HG03139 (cell line): ENCODE measurements around the gene PDAP1.
"Not testable (repeated sequence)": the region's sequence is repeated elsewhere in the genome, so short reads cannot be mapped to it uniquely, and the experiment has no call there.

Experiments used
- ATAC-seq: cut with Tn5 transposase; IDR thresholded peaks from one replicate; pipeline ENCODE4 v1.9.1; 2021; ENCODE audit not compliant: unreplicated experiment

The PDAP1 gene

DNA sequence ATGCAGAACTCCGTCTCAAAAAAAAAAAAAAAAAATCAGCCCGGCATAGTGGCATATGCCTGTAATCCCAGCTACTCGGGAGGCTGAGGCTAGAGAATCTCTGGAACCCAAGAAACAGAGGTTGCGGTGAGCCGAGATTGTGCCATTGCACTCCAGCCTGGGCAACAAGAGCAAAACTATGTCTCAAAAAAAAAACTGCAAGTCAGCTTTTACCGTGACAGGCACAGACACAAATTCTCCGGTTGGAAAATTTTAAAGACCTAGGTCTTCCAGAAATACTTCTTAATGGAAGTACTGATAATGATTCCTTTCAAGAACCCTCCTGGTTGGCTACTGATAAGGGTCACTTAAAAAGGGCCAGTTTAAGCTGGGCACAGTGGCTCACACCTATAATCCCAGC lies 53.3 kb downstream of the PDAP1 start:
- no peak for ATAC-seq

DNA sequence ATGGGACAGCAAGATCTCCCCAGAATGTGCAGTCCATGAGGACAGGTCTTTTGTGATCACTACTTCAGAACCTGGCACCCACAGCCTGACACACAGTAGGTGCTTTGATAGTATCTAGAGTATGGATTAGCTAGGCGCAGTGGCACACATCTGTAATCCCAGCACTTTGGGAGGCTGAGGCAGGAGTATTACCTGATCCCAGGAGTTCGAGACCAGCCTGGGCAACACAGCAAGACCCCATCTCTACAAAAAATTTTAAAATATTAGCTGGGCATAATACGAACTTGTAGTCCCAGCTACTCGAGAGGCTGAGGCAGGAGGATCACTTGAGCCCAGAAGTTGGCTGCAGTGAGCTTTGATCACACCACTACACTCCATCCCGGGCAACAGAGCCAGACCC lies 56.1 kb downstream of the PDAP1 start:
- no peak for ATAC-seq

DNA sequence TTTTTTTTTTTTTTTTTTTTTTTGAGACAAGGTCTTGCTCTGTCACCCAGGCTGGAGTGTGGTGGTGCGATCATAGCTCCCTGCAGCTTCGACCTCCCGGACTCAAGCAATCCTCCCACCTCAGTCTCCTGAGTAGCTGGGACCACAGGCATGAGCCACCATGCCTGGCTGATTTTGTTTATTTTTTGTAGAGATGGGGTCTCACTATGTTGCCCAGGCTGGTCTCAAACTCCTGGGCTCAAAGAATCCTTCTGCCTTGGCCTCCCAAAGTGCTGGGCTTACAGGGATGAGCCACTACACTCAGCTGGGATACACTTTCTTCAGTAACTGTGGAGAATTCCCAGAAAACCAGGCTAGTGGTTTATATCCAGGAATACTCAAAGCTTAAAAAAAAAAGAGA lies 57.8 kb downstream of the PDAP1 start:
- not testable (repeated sequence) for ATAC-seq
